HepG2 (cell line): ENCODE results near the gene TNP2. TPM values are rescaled to one million over a fixed set of nuclear protein-coding genes. Genes with fewer than 3 reads are reported as not detected.
A peak's percentile ranks its signal among the peaks of the same experiment; 100 is the strongest.

Source experiments
- AHDC1 ChIP-seq: sonication (generic); formaldehyde crosslinking; IDR thresholded peaks from 2 replicates; pipeline ENCODE4 v1.5.1; 2020; ENCODE audit warnings: mild to moderate bottlenecking, missing genetic modification reagents, borderline replicate concordance
- ARNT2 ChIP-seq: sonication (generic); formaldehyde crosslinking; IDR thresholded peaks from 2 replicates; pipeline ENCODE4 v1.8.0; 2022; ENCODE audit warnings: mild to moderate bottlenecking, low read depth, missing genetic modification reagents, moderate library complexity
- FOXJ3 ChIP-seq: sonication (generic); formaldehyde crosslinking; IDR thresholded peaks from 2 replicates; pipeline ENCODE4 v1.4.0; 2020; ENCODE audit warnings: missing genetic modification reagents, mild to moderate bottlenecking, borderline replicate concordance
- HNF1A ChIP-seq, 2 experiments: sonication (generic) in 1 of 2; formaldehyde crosslinking in 1 of 2; IDR thresholded peaks; 2 replicates each; pipeline versions ENCODE4 v1.4.0 to v1.6.1; 2016 to 2020; ENCODE audit warnings: borderline replicate concordance in 1 of 2, low read depth in 1 of 2, mild to moderate bottlenecking in 1 of 2, missing genetic modification reagents in 1 of 2
- HNRNPH1 ChIP-seq: fragments of 200-400 bp; formaldehyde crosslinking; optimal IDR thresholded peaks from 2 replicates; pipeline ENCODE3; 2017; ENCODE audit warnings: mild to moderate bottlenecking, low read depth, low read length
- IRX3 ChIP-seq: sonication (generic); formaldehyde crosslinking; IDR thresholded peaks from 2 replicates; pipeline ENCODE4 v1.8.1; 2023; ENCODE audit warnings: mild to moderate bottlenecking, low read depth, missing genetic modification reagents, borderline replicate concordance
- ISL2 ChIP-seq: sonication (generic); formaldehyde crosslinking; IDR thresholded peaks from 2 replicates; pipeline ENCODE4 v1.5.0; 2020; ENCODE audit warnings: missing genetic modification reagents
- PITX1 ChIP-seq: sonication (generic); formaldehyde crosslinking; IDR thresholded peaks from 2 replicates; pipeline ENCODE4 v1.5.1; 2020; ENCODE audit warnings: mild to moderate bottlenecking, missing genetic modification reagents
- POLR2A ChIP-seq, 2 experiments: IDR thresholded peaks; 2 replicates each; pipeline ENCODE4 v1.6.1; 2011; ENCODE audit warnings: low read depth in 2 of 2, low read length in 2 of 2, mild to moderate bottlenecking in 1 of 2, moderate library complexity in 1 of 2; ENCODE audit not compliant: insufficient read depth in 1 of 2
- TOPORS ChIP-seq: sonication (generic); formaldehyde crosslinking; IDR thresholded peaks from 2 replicates; pipeline ENCODE4 v1.8.0; 2023; ENCODE audit warnings: mild to moderate bottlenecking, missing genetic modification reagents
- ZNF121 ChIP-seq: sonication (generic); formaldehyde crosslinking; IDR thresholded peaks from 2 replicates; pipeline ENCODE4 v1.5.0; 2020; ENCODE audit warnings: mild to moderate bottlenecking, missing genetic modification reagents
- ZNF547 ChIP-seq: sonication (generic); formaldehyde crosslinking; IDR thresholded peaks from 2 replicates; pipeline ENCODE4 v1.5.1; 2020; ENCODE audit warnings: mild to moderate bottlenecking, missing genetic modification reagents
- ZNF660 ChIP-seq: sonication (generic); formaldehyde crosslinking; IDR thresholded peaks from 2 replicates; pipeline ENCODE4 v1.5.1; 2020; ENCODE audit warnings: mild to moderate bottlenecking, low read depth, missing genetic modification reagents, borderline replicate concordance
- ZNF713 ChIP-seq: sonication (generic); formaldehyde crosslinking; IDR thresholded peaks from 2 replicates; pipeline ENCODE4 v1.4.0; 2020; ENCODE audit warnings: mild to moderate bottlenecking, missing genetic modification reagents
- ZNF720 ChIP-seq: sonication (generic); formaldehyde crosslinking; IDR thresholded peaks from 2 replicates; pipeline ENCODE4 v1.4.0; 2020; ENCODE audit warnings: missing genetic modification reagents
- ZSCAN31 ChIP-seq: sonication (generic); formaldehyde crosslinking; IDR thresholded peaks from 2 replicates; pipeline ENCODE4 v1.5.0; 2020; ENCODE audit warnings: low read depth, mild to moderate bottlenecking, missing genetic modification reagents
- ZSCAN5A ChIP-seq: sonication (generic); formaldehyde crosslinking; IDR thresholded peaks from 2 replicates; pipeline ENCODE4 v1.8.0; 2022; ENCODE audit warnings: mild to moderate bottlenecking, missing genetic modification reagents, borderline replicate concordance
- polyA plus RNA-seq, 8 experiments: library from polyadenylated mRNA; depleted of rRNA in 3 of 8; stranded (reverse) in 7 of 8; unstranded in 1 of 8; fragments of >200 nt; fragmentation: Illumina TruSeq in 4 of 8; extraction: Trizol in 4 of 8; gene quantifications; 2 replicates each; pipeline versions ENCODE4 v1.2.1 to v1.2.3, GENCODE V29; 2011 to 2016; ENCODE audit warnings: low read depth in 4 of 8, missing spikeins in 1 of 8, mixed read lengths in 1 of 8; ENCODE audit not compliant: insufficient read depth in 1 of 8
- total RNA-seq, 5 experiments: library from RNA; depleted of rRNA; stranded (reverse); fragments of >200 nt; fragmentation: Illumina TruSeq; extraction: Trizol; gene quantifications; 2 replicates each; pipeline ENCODE4 v1.2.3, GENCODE V29; 2016; ENCODE audit warnings: low read depth in 1 of 5

The TNP2 gene
- total and polyA plus RNA-seq, 2 of the 13 experiments (the other 11 are each of a cell fraction or from before 2014, with no cell fraction given), result not detected

- TF ChIP-seq TOPORS (0 out of 2 replicates have a peak, but pooled peaks have one; percentile 69), FOXJ3 (CRISPR knock-in tag) (0 out of 2 replicates have a peak, but pooled peaks have one; percentile 18), HNRNPH1 (peak; percentile 50), ZNF720 (CRISPR knock-in tag) (peak; percentile 57; the same call in 1 of the 2 replicates), ISL2 (CRISPR knock-in tag) (0 out of 2 replicates have a peak, but pooled peaks have one; percentile 57), ZSCAN31 (no peak; the same call in 1 of the 2 replicates), ZNF660 (CRISPR knock-in tag) (no peak), ZNF713 (0 out of 2 replicates have a peak, but pooled peaks have one; percentile 48), IRX3 (CRISPR knock-in tag) (peak; percentile 32; the same call in 1 of the 2 replicates), AHDC1 (CRISPR knock-in tag) (peak; percentile 63), ZNF547 (peak; percentile 89), POLR2A (IDR thresholded peaks at IDR 0.05; ENCODE audit: insufficient read depth in 1 of 2, low read depth in 2 of 2, low read length in 2 of 2) (0 out of 4 replicates have a peak, but pooled peaks have one; percentile 31 to 50), ZNF121 (CRISPR knock-in tag) (peak; percentile 37; the same call in 1 of the 2 replicates), HNF1A (IDR thresholded peaks at IDR 0.05; ENCODE audit: low read depth) (peak; percentile 15; the same call in 1 of the 2 replicates), HNF1A (CRISPR knock-in tag; IDR thresholded peaks at IDR 0.05; ENCODE audit: borderline replicate concordance) (peak; percentile 56), ZSCAN5A (CRISPR knock-in tag) (0 out of 2 replicates have a peak, but pooled peaks have one; percentile 13), ARNT2 (CRISPR knock-in tag) (peak; percentile 88; the same call in 1 of the 2 replicates), PITX1 (CRISPR knock-in tag) (peak; percentile 75)
These were observed 28.5 kb upstream of the TNP2 start (continued) for GRCh38 chr16:11297492-11298142.
